Measurements from ENCODE around the gene NEK9. TPM values are rescaled to one million over a fixed set of nuclear protein-coding genes. Genes with fewer than 3 reads are reported as not detected.

NEK9 gene
- total RNA-seq, 4 donors from 2014 or later, result 22.2 to 58.3 (median 34.3) TPM

DNA sequence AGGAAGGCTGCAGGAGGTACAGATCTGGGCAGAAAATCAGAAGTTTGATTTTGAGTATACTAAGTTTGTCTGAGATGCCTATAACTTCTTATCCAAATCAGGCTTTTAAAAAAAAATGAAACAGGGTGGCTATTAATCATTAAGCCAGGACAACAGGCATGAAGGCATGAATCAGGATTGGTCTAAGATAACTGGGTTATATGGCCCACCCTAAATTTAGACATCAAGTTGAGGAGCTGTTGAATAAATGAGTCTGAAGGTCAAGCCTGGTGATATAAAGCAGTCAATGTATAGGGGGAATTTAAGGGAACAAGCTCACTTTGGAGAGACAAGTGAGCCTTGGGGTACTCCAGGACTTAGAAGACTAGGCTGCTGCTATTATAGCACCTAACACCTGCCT lies 28.6 kb downstream of the NEK9 start:
- TF ChIP-seq EP300 (IDR thresholded peaks at IDR 0.05) (no peak), POLR2AphosphoS5 (IDR thresholded peaks at IDR 0.05) (no peak), POLR2A (IDR thresholded peaks at IDR 0.05) (no peak)
- TF ChIP-seq, protein P1, sequence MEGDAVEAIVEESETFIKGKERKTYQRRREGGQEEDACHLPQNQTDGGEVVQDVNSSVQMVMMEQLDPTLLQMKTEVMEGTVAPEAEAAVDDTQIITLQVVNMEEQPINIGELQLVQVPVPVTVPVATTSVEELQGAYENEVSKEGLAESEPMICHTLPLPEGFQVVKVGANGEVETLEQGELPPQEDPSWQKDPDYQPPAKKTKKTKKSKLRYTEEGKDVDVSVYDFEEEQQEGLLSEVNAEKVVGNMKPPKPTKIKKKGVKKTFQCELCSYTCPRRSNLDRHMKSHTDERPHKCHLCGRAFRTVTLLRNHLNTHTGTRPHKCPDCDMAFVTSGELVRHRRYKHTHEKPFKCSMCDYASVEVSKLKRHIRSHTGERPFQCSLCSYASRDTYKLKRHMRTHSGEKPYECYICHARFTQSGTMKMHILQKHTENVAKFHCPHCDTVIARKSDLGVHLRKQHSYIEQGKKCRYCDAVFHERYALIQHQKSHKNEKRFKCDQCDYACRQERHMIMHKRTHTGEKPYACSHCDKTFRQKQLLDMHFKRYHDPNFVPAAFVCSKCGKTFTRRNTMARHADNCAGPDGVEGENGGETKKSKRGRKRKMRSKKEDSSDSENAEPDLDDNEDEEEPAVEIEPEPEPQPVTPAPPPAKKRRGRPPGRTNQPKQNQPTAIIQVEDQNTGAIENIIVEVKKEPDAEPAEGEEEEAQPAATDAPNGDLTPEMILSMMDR (IDR thresholded peaks at IDR 0.05), result no peak
- no peaks in the 10 kb centered on the region for H3K9me3 ChIP-seq
- H3K27ac ChIP-seq, result no peak overlapping the region
- no peaks in the 10 kb centered on the region for H3K4me1 ChIP-seq
- no peaks in the 10 kb centered on the region for H3K27me3 ChIP-seq
- no peak overlapping the region for H3K4me3 ChIP-seq
- peaks cover 88% of the 10 kb centered on the region for H3K36me3 ChIP-seq
- no peak for DNase-seq (ENCODE audit: low spot score in 2 of 2)

DNA sequence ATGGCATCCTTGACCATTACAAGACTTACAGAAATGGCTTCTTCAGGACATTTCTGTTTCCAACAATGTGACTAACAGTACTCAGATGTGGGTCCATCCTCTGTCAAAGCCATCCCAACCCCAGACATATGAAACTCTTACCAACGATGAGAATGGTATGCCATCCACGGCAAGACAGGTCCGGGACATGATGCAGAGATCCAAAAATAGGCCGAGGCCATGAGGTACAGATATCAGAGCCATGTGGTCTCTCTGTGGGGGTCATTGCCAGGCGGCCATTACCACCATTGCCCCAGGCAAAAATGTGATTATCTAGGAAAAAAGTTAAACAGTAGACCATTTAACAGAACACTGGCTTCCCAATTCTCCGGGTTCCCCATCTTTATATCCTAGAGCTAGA lies 29.9 kb downstream of the NEK9 start:
- 91% methylated on average over 6 of the region's 6 CpGs for WGBS
- Histone ChIP-seq H3K4me1 (no peaks in the 10 kb centered on the region), H3K4me3 (no peak overlapping the region), H3K27me3 (no peaks in the 10 kb centered on the region), H3K27ac (no peak overlapping the region), H3K9me3 (no peaks in the 10 kb centered on the region), H3K36me3 (peaks cover 93% of the 10 kb centered on the region)
- TF ChIP-seq POLR2A (IDR thresholded peaks at IDR 0.05) (no peak), EP300 (IDR thresholded peaks at IDR 0.05) (no peak), POLR2AphosphoS5 (IDR thresholded peaks at IDR 0.05) (no peak)
- TF ChIP-seq, protein P1 (IDR thresholded peaks at IDR 0.05), result no peak
- no peak for DNase-seq (ENCODE audit: low spot score in 2 of 2)

DNA sequence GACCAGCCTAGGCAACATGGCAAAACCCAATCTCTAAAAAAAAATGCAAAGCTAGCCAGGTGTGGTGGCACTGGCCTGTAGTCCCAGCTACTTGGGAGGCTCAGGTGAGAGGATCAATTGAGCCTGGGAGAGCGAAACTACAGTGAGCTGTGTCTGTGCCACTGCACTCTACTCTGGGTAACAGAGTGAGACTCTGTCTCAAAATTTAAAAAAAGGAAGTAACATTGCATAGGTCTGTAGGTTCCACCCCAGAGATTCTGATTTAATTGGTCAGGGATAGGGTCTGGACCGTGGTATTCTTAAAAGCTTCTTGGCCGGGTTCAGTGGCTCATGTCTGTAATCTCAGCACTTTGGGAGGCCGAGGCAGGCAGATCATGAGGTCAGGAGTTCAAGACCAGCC lies 31.2 kb downstream of the NEK9 start:
- no peak for DNase-seq (ENCODE audit: low spot score in 2 of 2)
- no peak overlapping the region for H3K4me3 ChIP-seq
- no peaks in the 10 kb centered on the region for H3K4me1 ChIP-seq
- TF ChIP-seq EP300 (IDR thresholded peaks at IDR 0.05) (no peak), POLR2AphosphoS5 (IDR thresholded peaks at IDR 0.05) (no peak), POLR2A (IDR thresholded peaks at IDR 0.05) (no peak)
- TF ChIP-seq, protein P1 (IDR thresholded peaks at IDR 0.05), result no peak
- H3K36me3 ChIP-seq, result peaks cover 95% of the 10 kb centered on the region
- 89% methylated on average over 4 of the region's 4 CpGs for WGBS
- H3K27ac ChIP-seq, result no peak overlapping the region
- no peaks in the 10 kb centered on the region for H3K9me3 ChIP-seq
- H3K27me3 ChIP-seq, result no peaks in the 10 kb centered on the region

DNA sequence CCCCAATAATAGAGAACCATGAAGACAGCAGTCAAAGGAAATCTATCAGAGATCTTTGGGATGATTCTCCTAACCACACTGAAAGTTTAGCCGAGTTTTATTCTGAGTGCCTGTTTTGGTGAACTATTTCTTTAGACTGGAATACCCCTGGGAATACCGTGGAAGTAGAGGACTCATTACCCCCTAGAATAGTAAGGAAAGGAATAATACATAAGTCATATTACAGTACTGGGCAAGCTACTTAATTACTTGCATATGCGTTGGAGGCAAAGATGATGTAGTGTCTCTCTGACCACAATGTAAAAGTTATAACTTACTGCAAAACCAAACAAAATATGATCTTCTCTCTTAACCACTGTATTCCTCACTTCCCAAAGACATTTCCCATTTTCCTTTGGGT lies 32.0 kb downstream of the NEK9 start:
- WGBS, result 79% methylated on average over 3 of the region's 3 CpGs
- TF ChIP-seq POLR2A (IDR thresholded peaks at IDR 0.05) (no peak), POLR2AphosphoS5 (IDR thresholded peaks at IDR 0.05) (no peak), EP300 (IDR thresholded peaks at IDR 0.05) (no peak)
- TF ChIP-seq, protein P1 (IDR thresholded peaks at IDR 0.05), result no peak
- Histone ChIP-seq H3K9me3 (no peaks in the 10 kb centered on the region), H3K27ac (no peak overlapping the region), H3K4me3 (no peak overlapping the region), H3K4me1 (no peaks in the 10 kb centered on the region), H3K36me3 (peaks cover 93% of the 10 kb centered on the region), H3K27me3 (no peaks in the 10 kb centered on the region)
- DNase-seq (ENCODE audit: low spot score in 2 of 2), result no peak

DNA sequence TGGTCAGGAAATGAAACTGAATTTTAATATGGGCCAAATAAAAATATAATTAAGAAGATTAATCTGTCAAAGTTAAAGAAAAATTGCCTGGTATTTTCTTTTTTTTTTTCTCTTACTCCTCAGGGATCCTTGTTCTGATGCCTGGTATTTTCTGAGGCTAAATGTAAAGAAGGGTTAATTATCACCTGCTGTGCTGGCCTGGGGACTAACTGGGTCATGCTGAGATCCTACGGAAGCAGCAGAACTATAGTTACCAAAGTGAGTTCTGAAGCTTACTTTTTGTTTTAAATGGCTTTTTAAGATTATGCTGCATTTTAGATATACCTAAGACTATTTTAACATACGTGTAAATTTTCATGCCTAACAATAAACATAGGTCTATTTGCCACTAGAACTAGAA lies 34.1 kb downstream of the NEK9 start:
- 86% methylated on average over 2 of the region's 2 CpGs for WGBS
- Histone ChIP-seq H3K27ac (no peak overlapping the region), H3K36me3 (peaks cover 89% of the 10 kb centered on the region), H3K9me3 (no peaks in the 10 kb centered on the region), H3K4me1 (no peaks in the 10 kb centered on the region), H3K27me3 (no peaks in the 10 kb centered on the region), H3K4me3 (no peak overlapping the region)
- no peak for DNase-seq (ENCODE audit: low spot score in 2 of 2)
- no peak for TF ChIP-seq POLR2A (IDR thresholded peaks at IDR 0.05)
- TF ChIP-seq EP300 (IDR thresholded peaks at IDR 0.05), result no peak
- TF ChIP-seq, protein P1 (IDR thresholded peaks at IDR 0.05), result no peak
- TF ChIP-seq POLR2AphosphoS5 (IDR thresholded peaks at IDR 0.05), result no peak
